H9 (cell line): Measurements from ENCODE around the gene SLMAP. TPM values are rescaled to one million over a fixed set of nuclear protein-coding genes. Genes with fewer than 3 reads are reported as not detected.

Experiments used
- DNase-seq: peaks from one replicate; pipeline ENCODE4 v3.0.0-alpha.2; 2017
- H2AFZ ChIP-seq: one replicate; pipeline ENCODE4 v1.6.1; 2013; ENCODE audit warnings: mild to moderate bottlenecking, low read length, control low read depth, moderate library complexity
- H2AK5ac ChIP-seq: 2 replicates; pipeline ENCODE4 v1.6.1; 2013; ENCODE audit warnings: low read length, control low read depth, mixed read lengths; ENCODE audit not compliant: insufficient read length
- H2BK120ac ChIP-seq: one replicate; pipeline ENCODE4 v1.6.1; 2013; ENCODE audit warnings: low read depth, mild to moderate bottlenecking, low read length, control low read depth, inconsistent platforms; ENCODE audit not compliant: poor library complexity, severe bottlenecking
- H2BK12ac ChIP-seq: 2 replicates; pipeline ENCODE4 v1.6.1; 2013; ENCODE audit warnings: low read length, control low read depth, mixed read lengths, low read depth; ENCODE audit not compliant: insufficient read length
- H2BK15ac ChIP-seq: 2 replicates; pipeline ENCODE4 v1.6.1; 2013; ENCODE audit warnings: low read depth, low read length, control low read depth
- H2BK20ac ChIP-seq: one replicate; pipeline ENCODE4 v1.6.1; 2013; ENCODE audit warnings: low read depth, mild to moderate bottlenecking, low read length, control low read depth, inconsistent platforms; ENCODE audit not compliant: poor library complexity, severe bottlenecking
- H2BK5ac ChIP-seq: 2 replicates; pipeline ENCODE4 v1.6.1; 2013; ENCODE audit warnings: low read length, control low read depth, mixed read lengths; ENCODE audit not compliant: insufficient read length
- H3K14ac ChIP-seq: 2 replicates; pipeline ENCODE4 v1.6.1; 2013; ENCODE audit warnings: low read length, control low read depth; ENCODE audit not compliant: insufficient read depth
- H3K18ac ChIP-seq: 2 replicates; pipeline ENCODE4 v1.6.1; 2013; ENCODE audit warnings: low read depth, mild to moderate bottlenecking, mixed read lengths, low read length, control low read depth; ENCODE audit not compliant: insufficient read length
- H3K23ac ChIP-seq: 2 replicates; pipeline ENCODE4 v1.6.1; 2013; ENCODE audit warnings: low read length, control low read depth, mixed read lengths, low read depth; ENCODE audit not compliant: insufficient read length
- H3K23me2 ChIP-seq: 2 replicates; pipeline ENCODE4 v1.6.1; 2013; ENCODE audit warnings: low read depth, mild to moderate bottlenecking, mixed read lengths, low read length, control low read depth; ENCODE audit not compliant: insufficient read length, poor library complexity, severe bottlenecking
- H3K27ac ChIP-seq: 2 replicates; pipeline ENCODE4 v1.5.1; 2013; ENCODE audit warnings: low read length, control low read depth, mixed read lengths, low read depth; ENCODE audit not compliant: insufficient read length
- H3K27me3 ChIP-seq: 2 replicates; pipeline ENCODE4 v1.6.1; 2013; ENCODE audit warnings: low read length, control low read depth, inconsistent platforms; ENCODE audit not compliant: insufficient read depth
- H3K4ac ChIP-seq: 2 replicates; pipeline ENCODE4 v1.6.1; 2013; ENCODE audit warnings: low read depth, mild to moderate bottlenecking, control low read depth, inconsistent platforms, low read length, moderate library complexity
- H3K4me1 ChIP-seq: 2 replicates; pipeline ENCODE4 v1.6.1; 2013; ENCODE audit warnings: low read length, control low read depth, inconsistent platforms; ENCODE audit not compliant: insufficient read depth
- H3K4me2 ChIP-seq: 2 replicates; pipeline ENCODE4 v1.6.1; 2013; ENCODE audit warnings: low read length, control low read depth, mixed read lengths; ENCODE audit not compliant: insufficient read length, insufficient read depth
- H3K56ac ChIP-seq: 2 replicates; pipeline ENCODE4 v1.6.1; 2013; ENCODE audit warnings: low read depth, mild to moderate bottlenecking, mixed read lengths, low read length, control low read depth; ENCODE audit not compliant: insufficient read length
- H3K79me1 ChIP-seq: 2 replicates; pipeline ENCODE4 v1.6.1; 2013; ENCODE audit warnings: low read depth, mild to moderate bottlenecking, moderate library complexity, low read length, control low read depth, inconsistent platforms; ENCODE audit not compliant: insufficient read depth, poor library complexity, severe bottlenecking
- H3K79me2 ChIP-seq: 2 replicates; pipeline ENCODE4 v1.6.1; 2013; ENCODE audit warnings: low read length, control low read depth, inconsistent platforms; ENCODE audit not compliant: insufficient read depth
- H3K9ac ChIP-seq: 2 replicates; pipeline ENCODE4 v1.6.1; 2013; ENCODE audit warnings: low read length, control low read depth, mixed read lengths; ENCODE audit not compliant: insufficient read length; ENCODE audit errors: extremely low read depth
- H3K9me3 ChIP-seq: one replicate; pipeline ENCODE4 v1.6.1; 2013; ENCODE audit warnings: low read depth, low read length, inconsistent platforms; ENCODE audit not compliant: control insufficient read depth
- H3T11ph ChIP-seq: one replicate; pipeline ENCODE4 v1.6.1; 2013; ENCODE audit warnings: mild to moderate bottlenecking, low read length, control low read depth, inconsistent platforms
- H4K20me1 ChIP-seq: one replicate; pipeline ENCODE4 v1.6.1; 2013; ENCODE audit not compliant: control insufficient read depth, insufficient read length, insufficient read depth
- H4K5ac ChIP-seq: 2 replicates; pipeline ENCODE4 v1.6.1; 2013; ENCODE audit warnings: low read depth, mild to moderate bottlenecking, mixed read lengths, low read length, control low read depth; ENCODE audit not compliant: insufficient read length
- H4K8ac ChIP-seq: replicated peaks from 2 replicates; pipeline ENCODE4 v1.6.1; 2013; ENCODE audit warnings: low read length, control low read depth, mixed read lengths, low read depth; ENCODE audit not compliant: insufficient read length
- H4K91ac ChIP-seq: 2 replicates; pipeline ENCODE4 v1.6.1; 2013; ENCODE audit warnings: low read depth, mild to moderate bottlenecking, moderate library complexity, mixed read lengths, low read length, control low read depth; ENCODE audit not compliant: insufficient read length
- H3K27ac Mint-ChIP-seq, 3 experiments: 2 replicates in 2 of 3; 3 replicates in 1 of 3; pipeline ENCODE4 v1.8.0; 2020 to 2021; ENCODE audit warnings: mixed read lengths in 3 of 3, mild to moderate bottlenecking in 1 of 3, moderate library complexity in 1 of 3
- H3K27me3 Mint-ChIP-seq: 2 replicates; pipeline ENCODE4 v1.8.0; 2021; ENCODE audit warnings: low read depth, mild to moderate bottlenecking, moderate library complexity, mixed read lengths
- H3K36me3 Mint-ChIP-seq, 3 experiments: 2 replicates in 2 of 3; 3 replicates in 1 of 3; pipeline ENCODE4 v1.8.0; 2020 to 2021; ENCODE audit warnings: low read depth in 3 of 3, mixed read lengths in 3 of 3; ENCODE audit not compliant: insufficient read depth in 1 of 3
- H3K4me1 Mint-ChIP-seq, 2 experiments: 2 replicates each; pipeline ENCODE4 v1.8.0; 2020; ENCODE audit warnings: mixed read lengths in 2 of 2
- H3K4me3 Mint-ChIP-seq, 2 experiments: 2 replicates in 1 of 2; 3 replicates in 1 of 2; pipeline ENCODE4 v1.8.0; 2020 to 2021; ENCODE audit warnings: mild to moderate bottlenecking in 2 of 2, mixed read lengths in 2 of 2, moderate library complexity in 1 of 2
- H3K9me3 Mint-ChIP-seq, 2 experiments: 2 replicates in 1 of 2; 3 replicates in 1 of 2; pipeline ENCODE4 v1.8.0; 2020; ENCODE audit warnings: mild to moderate bottlenecking in 2 of 2, mixed read lengths in 2 of 2, moderate library complexity in 1 of 2
- WGBS: extraction: QIAGEN DNeasy Blood & Tissue Kit; methylation state at CpG from one replicate; pipeline ENCODE4 v1.1.7; 2013; ENCODE audit warnings: missing lambda C conversion rate, low lambda C conversion rate, mixed read lengths; ENCODE audit not compliant: insufficient read length; ENCODE audit errors: extremely low coverage; 5-methylcytosine and 5-hydroxymethylcytosine counted together
- total RNA-seq: library from RNA; stranded (reverse); gene quantifications from 2 replicates; pipeline ENCODE4 v1.2.1, GENCODE V29; 2021
- TF ChIP-seq, protein P1 (sequence below): fragments of 200-600 bp; sonication (generic); conservative IDR thresholded peaks from 3 replicates; pipeline ENCODE4 v1.8.0; 2021; ENCODE audit warnings: antibody characterized with exemption, mild to moderate bottlenecking

SLMAP gene
- total RNA-seq, 1 experiment from 2014 or later, result 65.1 TPM

DNA sequence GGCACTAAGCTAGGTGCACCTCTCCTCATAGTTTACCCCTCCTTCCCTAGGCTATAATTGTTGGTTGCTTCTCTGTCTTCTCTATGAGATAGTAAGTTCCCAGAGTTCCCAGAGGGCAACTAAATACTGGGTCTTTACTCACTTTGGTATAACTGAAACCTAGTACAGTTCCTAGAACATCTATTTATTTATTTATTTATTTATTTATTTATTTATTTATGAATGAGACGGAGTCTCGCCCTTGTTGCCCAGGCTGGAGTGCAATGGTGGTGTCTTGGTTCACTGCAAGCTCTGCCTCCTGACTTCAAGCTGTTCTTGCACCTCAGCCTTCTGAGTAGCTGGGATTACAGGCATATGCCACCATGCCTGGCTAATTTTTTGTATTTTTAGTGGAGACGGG is 181.0 kb downstream of the SLMAP start:
- Histone ChIP-seq H3K23me2 (no peaks in the 10 kb centered on the region), H3K79me1 (no peaks in the 10 kb centered on the region), H3K14ac (no peak overlapping the region), H3K4ac (no peak overlapping the region), H2BK15ac (no peak overlapping the region), H4K8ac (no peak overlapping the region), H2BK5ac (no peak overlapping the region), H2BK20ac (no peak overlapping the region), H2AFZ (no peak overlapping the region), H3K23ac (no peak overlapping the region), H2BK120ac (no peak overlapping the region), H3T11ph (no peak overlapping the region), H4K5ac (no peak overlapping the region), H2BK12ac (no peak overlapping the region), H3K27me3 (no peaks in the 10 kb centered on the region), H3K9ac (no peak overlapping the region), H4K91ac (no peak overlapping the region), H3K4me1 (peaks cover 2% of the 10 kb centered on the region; the same call in 1 of the 2 replicates), H3K56ac (no peak overlapping the region), H3K18ac (no peak overlapping the region), H2AK5ac (no peak overlapping the region), H3K4me2 (no peak overlapping the region), H3K9me3 (no peaks in the 10 kb centered on the region), H4K20me1 (no peaks in the 10 kb centered on the region), H3K79me2 (no peaks in the 10 kb centered on the region), H3K27ac (no peak overlapping the region)
- Mint-ChIP-seq H3K27me3 (no peaks in the 10 kb centered on the region; the same call in 1 of the 2 replicates), H3K4me1 (peaks cover 14 to 18% of the 10 kb centered on the region in 2 experiments), H3K9me3 (peaks cover 4 to 5% of the 10 kb centered on the region in 2 experiments; a peak in 3 of 5 replicates), H3K4me3 (no peak overlapping the region), H3K27ac (no peak overlapping the region; a peak in 1 of 7 replicates), H3K36me3 (peaks cover 0 to 14% (median 13%) of the 10 kb centered on the region in 3 experiments; a peak in 4 of 7 replicates)
- TF ChIP-seq, protein P1, sequence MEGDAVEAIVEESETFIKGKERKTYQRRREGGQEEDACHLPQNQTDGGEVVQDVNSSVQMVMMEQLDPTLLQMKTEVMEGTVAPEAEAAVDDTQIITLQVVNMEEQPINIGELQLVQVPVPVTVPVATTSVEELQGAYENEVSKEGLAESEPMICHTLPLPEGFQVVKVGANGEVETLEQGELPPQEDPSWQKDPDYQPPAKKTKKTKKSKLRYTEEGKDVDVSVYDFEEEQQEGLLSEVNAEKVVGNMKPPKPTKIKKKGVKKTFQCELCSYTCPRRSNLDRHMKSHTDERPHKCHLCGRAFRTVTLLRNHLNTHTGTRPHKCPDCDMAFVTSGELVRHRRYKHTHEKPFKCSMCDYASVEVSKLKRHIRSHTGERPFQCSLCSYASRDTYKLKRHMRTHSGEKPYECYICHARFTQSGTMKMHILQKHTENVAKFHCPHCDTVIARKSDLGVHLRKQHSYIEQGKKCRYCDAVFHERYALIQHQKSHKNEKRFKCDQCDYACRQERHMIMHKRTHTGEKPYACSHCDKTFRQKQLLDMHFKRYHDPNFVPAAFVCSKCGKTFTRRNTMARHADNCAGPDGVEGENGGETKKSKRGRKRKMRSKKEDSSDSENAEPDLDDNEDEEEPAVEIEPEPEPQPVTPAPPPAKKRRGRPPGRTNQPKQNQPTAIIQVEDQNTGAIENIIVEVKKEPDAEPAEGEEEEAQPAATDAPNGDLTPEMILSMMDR, result no peak
- no CpG with 5 or more reads among the region's 3 CpGs for WGBS
- no peak for DNase-seq
